GM12878 (cell line): Measurements from ENCODE around the gene FMNL3. TPM values are rescaled to one million over a fixed set of nuclear protein-coding genes. Genes with fewer than 3 reads are reported as not detected.

ENCODE experiments used
- ATAC-seq: fragments of 200-7000 bp; cut with Tn5 transposase; 3 replicates; pipeline ENCODE4 v1.9.1; 2020; ENCODE audit warnings: mild to moderate bottlenecking, moderate library complexity
- BruUV-seq: library from RNA; stranded (reverse); fragments of 400-500 nt; replicated peaks from 2 replicates; lab custom pipeline; 2021; lab: Mats Ljungman, UMichigan
- CTCF ChIA-PET: fragments of 300-600 bp; sonication (Branson Sonifier 250); formaldehyde crosslinking; extraction: SDS; loops from one replicate; lab custom pipeline; 2021; ENCODE audit warnings: inconsistent platforms; lab: Yijun Ruan, JAX
- POLR2A ChIA-PET: fragments of 350-600 bp; formaldehyde crosslinking; extraction: SDS; loops from one replicate; lab custom pipeline; 2021; ENCODE audit warnings: inconsistent platforms; lab: Charles Lee
- RAD21 ChIA-PET: fragments of 300-600 bp; sonication (Branson Sonifier 250); formaldehyde crosslinking; loops from one replicate; lab custom pipeline; 2023; ENCODE audit warnings: antibody characterized with exemption; ENCODE audit not compliant: unreplicated experiment; lab: Charles Lee
- SMC1A ChIA-PET: fragments of 300-600 bp; sonication (Branson Sonifier 250); formaldehyde crosslinking; loops from one replicate; lab custom pipeline; 2023; ENCODE audit not compliant: unreplicated experiment, uncharacterized antibody; lab: Charles Lee
- DNase-seq: peaks from one replicate; pipeline ENCODE4 v3.0.0-alpha.2; 2011; ENCODE audit warnings: low read depth, low spot score
- FAIRE-seq: peaks from 3 replicates; lab custom pipeline; 2011; peaks lifted over from hg19 to GRCh38; lab: Jason Lieb, UNC
- H2AFZ ChIP-seq: 2 replicates; pipeline ENCODE4 v1.6.0; 2011; ENCODE audit warnings: low read depth, low read length, control low read depth; ENCODE audit not compliant: control insufficient read depth
- H3K27ac ChIP-seq: 2 replicates; pipeline ENCODE4 v1.5.1; 2011; ENCODE audit warnings: control low read depth; ENCODE audit not compliant: control insufficient read depth, insufficient read depth
- H3K27me3 ChIP-seq, 2 experiments: replicated peaks in 1 of 2; 2 replicates each; pipeline versions ENCODE4 v1.6.0 to v1.6.1; 2011; ENCODE audit warnings: low read length in 1 of 2; ENCODE audit not compliant: control insufficient read depth in 2 of 2, insufficient read depth in 2 of 2
- H3K36me3 ChIP-seq, 2 experiments: 2 replicates each; pipeline ENCODE4 v1.5.1; 2011; ENCODE audit warnings: low read length in 1 of 2; ENCODE audit not compliant: control insufficient read depth in 2 of 2, insufficient read depth in 2 of 2
- H3K4me1 ChIP-seq: 2 replicates; pipeline ENCODE4 v1.6.1; 2011; ENCODE audit warnings: mild to moderate bottlenecking, low read length, moderate library complexity, mixed read lengths; ENCODE audit not compliant: control insufficient read depth, insufficient read depth
- H3K4me2 ChIP-seq: 2 replicates; pipeline ENCODE4 v1.6.0; 2011; ENCODE audit warnings: control low read depth; ENCODE audit not compliant: control insufficient read depth, insufficient read depth
- H3K4me3 ChIP-seq: fragments of 200-600 bp; sonication (generic); 2 replicates; pipeline ENCODE4 v1.5.1; 2016
- H3K79me2 ChIP-seq: 2 replicates; pipeline ENCODE4 v1.6.0; 2011; ENCODE audit warnings: low read length; ENCODE audit not compliant: control insufficient read depth, insufficient read depth
- H3K9ac ChIP-seq: 2 replicates; pipeline ENCODE4 v1.8.0; 2011; ENCODE audit warnings: low read length, control low read depth, mixed read lengths; ENCODE audit not compliant: control insufficient read depth, insufficient read depth
- H3K9me3 ChIP-seq: replicated peaks from 3 replicates; pipeline ENCODE4 v1.5.1; 2011; ENCODE audit warnings: mild to moderate bottlenecking, low read length; ENCODE audit not compliant: control insufficient read depth, insufficient read depth
- H4K20me1 ChIP-seq: 2 replicates; pipeline ENCODE4 v1.6.0; 2011; ENCODE audit not compliant: control insufficient read depth, insufficient read depth
- EED ChIP-seq: sonication (generic); IDR thresholded peaks from 2 replicates; pipeline ENCODE4 v1.6.1; 2016; ENCODE audit warnings: antibody characterized with exemption, low read depth
- EGR1 ChIP-seq, 2 experiments: IDR thresholded peaks; 1 replicate in 1 of 2; 2 replicates in 1 of 2; pipeline ENCODE4 v1.6.1; 2011 to 2012; ENCODE audit warnings: low read depth in 2 of 2, low read length in 2 of 2, borderline replicate concordance in 1 of 2, mild to moderate bottlenecking in 1 of 2, moderate library complexity in 1 of 2
- HDGF ChIP-seq: fragments of 450-650 bp; IDR thresholded peaks from 2 replicates; pipeline ENCODE4 v1.6.1; 2016; ENCODE audit warnings: antibody characterized with exemption
- IRF3 ChIP-seq: fragments of 450-650 bp; IDR thresholded peaks from 2 replicates; pipeline ENCODE4 v1.6.1; 2014; ENCODE audit warnings: mild to moderate bottlenecking
- NFYB ChIP-seq: IDR thresholded peaks from 2 replicates; pipeline ENCODE4 v1.6.1; 2011; ENCODE audit warnings: low read depth, mild to moderate bottlenecking, low read length, improper control_type of control experiment, moderate library complexity; ENCODE audit not compliant: insufficient read depth
- NRF1 ChIP-seq: conservative IDR thresholded peaks from 2 replicates; pipeline ENCODE4 v1.6.1; 2011; ENCODE audit warnings: mild to moderate bottlenecking, low read depth, low read length, improper control_type of control experiment
- PML ChIP-seq: IDR thresholded peaks from 2 replicates; pipeline ENCODE4 v1.6.1; 2012; ENCODE audit warnings: low read length, inconsistent platforms
- RFX5 ChIP-seq: IDR thresholded peaks from 2 replicates; pipeline ENCODE4 v1.6.1; 2011; ENCODE audit warnings: low read depth, low read length, improper control_type of control experiment
- SRF ChIP-seq, 2 experiments: IDR thresholded peaks; 2 replicates each; pipeline ENCODE4 v1.6.1; 2011; ENCODE audit warnings: low read depth in 2 of 2, low read length in 2 of 2, mild to moderate bottlenecking in 1 of 2, moderate library complexity in 1 of 2
- ZSCAN29 ChIP-seq: fragments of 450-650 bp; IDR thresholded peaks from 2 replicates; pipeline ENCODE4 v1.6.1; 2017; ENCODE audit warnings: mild to moderate bottlenecking, moderate library complexity
- WGBS: methylation state at CpG from one replicate; pipeline ENCODE4 v1.1.6; 2016; ENCODE audit warnings: low lambda C conversion rate; ENCODE audit not compliant: insufficient replicate concordance, insufficient coverage; ENCODE audit errors: missing lambda C conversion rate; 5-methylcytosine and 5-hydroxymethylcytosine counted together
- in situ Hi-C: fragments of 300-500 bp; cut with MboI; formaldehyde crosslinking; loops from 9 replicates; pipeline ENCODE4 v1.14.3; 2018; ENCODE audit warnings: mixed read lengths
- intact Hi-C: fragments of 100-400 bp; cut with micrococcal nuclease; formaldehyde crosslinking; loops from one replicate; pipeline ENCODE4 v1.14.2; 2022; ENCODE audit not compliant: unreplicated experiment
- polyA plus RNA-seq, 11 experiments: library from polyadenylated mRNA; depleted of rRNA in 4 of 11; unstranded in 6 of 11; stranded (reverse) in 5 of 11; fragments of >200 nt; fragmentation: Nextera tagmentation in 4 of 11; fragmentation: Illumina TruSeq in 1 of 11; extraction: Ambion mirVana in 4 of 11; extraction: Trizol in 1 of 11; gene quantifications; 1 replicate in 1 of 11; 2 replicates in 10 of 11; pipeline versions ENCODE4 v1.2.1 to v1.2.3, GENCODE V29; 2011 to 2016; ENCODE audit warnings: inconsistent platforms in 2 of 11, missing spikeins in 2 of 11, low read depth in 1 of 11
- total RNA-seq, 4 experiments: library from RNA; depleted of rRNA in 3 of 4; stranded (reverse); fragments of >200 nt in 3 of 4; fragmentation: Illumina TruSeq in 1 of 4; extraction: Trizol in 1 of 4; gene quantifications; 2 replicates each; pipeline versions ENCODE4 v1.2.1 to v1.2.3, GENCODE V29; 2013 to 2021
- TF ChIP-seq, protein P1 (sequence below): fragments of 450-650 bp; IDR thresholded peaks from 2 replicates; pipeline ENCODE4 v1.6.1; 2018; ENCODE audit warnings: borderline replicate concordance, mild to moderate bottlenecking; ENCODE audit not compliant: partially characterized antibody
- TF ChIP-seq, protein P2 (sequence below): fragments of 450-650 bp; IDR thresholded peaks from 2 replicates; pipeline ENCODE4 v1.6.1; 2016; ENCODE audit warnings: mild to moderate bottlenecking
- TF ChIP-seq, protein P3 (sequence below): IDR thresholded peaks from 2 replicates; pipeline ENCODE4 v1.6.1; 2011; ENCODE audit warnings: borderline replicate concordance, low read depth, mild to moderate bottlenecking, moderate library complexity, mixed read lengths, low read length; ENCODE audit not compliant: insufficient read depth; ENCODE audit errors: extremely low read length

The FMNL3 gene
- total and polyA plus RNA-seq, 10 of the 15 experiments (the other 5 are each of a cell fraction or from before 2014, with no cell fraction given): 3.0 to 64.9 (median 30.9) TPM

GRCh38 chr12:49624921-49625577, 82.2 kb downstream of the FMNL3 start (continued):
- no peak for TF ChIP-seq EED
- no peak for TF ChIP-seq SRF (IDR thresholded peaks at IDR 0.05; ENCODE audit: low read depth in 2 of 2, low read length in 2 of 2)
- TF ChIP-seq, protein P1, sequence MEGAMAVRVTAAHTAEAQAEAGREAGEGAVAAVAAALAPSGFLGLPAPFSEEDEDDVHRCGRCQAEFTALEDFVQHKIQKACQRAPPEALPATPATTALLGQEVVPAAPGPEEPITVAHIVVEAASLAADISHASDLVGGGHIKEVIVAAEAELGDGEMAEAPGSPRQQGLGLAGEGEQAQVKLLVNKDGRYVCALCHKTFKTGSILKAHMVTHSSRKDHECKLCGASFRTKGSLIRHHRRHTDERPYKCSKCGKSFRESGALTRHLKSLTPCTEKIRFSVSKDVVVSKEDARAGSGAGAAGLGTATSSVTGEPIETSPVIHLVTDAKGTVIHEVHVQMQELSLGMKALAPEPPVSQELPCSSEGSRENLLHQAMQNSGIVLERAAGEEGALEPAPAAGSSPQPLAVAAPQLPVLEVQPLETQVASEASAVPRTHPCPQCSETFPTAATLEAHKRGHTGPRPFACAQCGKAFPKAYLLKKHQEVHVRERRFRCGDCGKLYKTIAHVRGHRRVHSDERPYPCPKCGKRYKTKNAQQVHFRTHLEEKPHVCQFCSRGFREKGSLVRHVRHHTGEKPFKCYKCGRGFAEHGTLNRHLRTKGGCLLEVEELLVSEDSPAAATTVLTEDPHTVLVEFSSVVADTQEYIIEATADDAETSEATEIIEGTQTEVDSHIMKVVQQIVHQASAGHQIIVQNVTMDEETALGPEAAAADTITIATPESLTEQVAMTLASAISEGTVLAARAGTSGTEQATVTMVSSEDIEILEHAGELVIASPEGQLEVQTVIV: no peak
- no peak for TF ChIP-seq HDGF
- TF ChIP-seq PML: no peak

DNA sequence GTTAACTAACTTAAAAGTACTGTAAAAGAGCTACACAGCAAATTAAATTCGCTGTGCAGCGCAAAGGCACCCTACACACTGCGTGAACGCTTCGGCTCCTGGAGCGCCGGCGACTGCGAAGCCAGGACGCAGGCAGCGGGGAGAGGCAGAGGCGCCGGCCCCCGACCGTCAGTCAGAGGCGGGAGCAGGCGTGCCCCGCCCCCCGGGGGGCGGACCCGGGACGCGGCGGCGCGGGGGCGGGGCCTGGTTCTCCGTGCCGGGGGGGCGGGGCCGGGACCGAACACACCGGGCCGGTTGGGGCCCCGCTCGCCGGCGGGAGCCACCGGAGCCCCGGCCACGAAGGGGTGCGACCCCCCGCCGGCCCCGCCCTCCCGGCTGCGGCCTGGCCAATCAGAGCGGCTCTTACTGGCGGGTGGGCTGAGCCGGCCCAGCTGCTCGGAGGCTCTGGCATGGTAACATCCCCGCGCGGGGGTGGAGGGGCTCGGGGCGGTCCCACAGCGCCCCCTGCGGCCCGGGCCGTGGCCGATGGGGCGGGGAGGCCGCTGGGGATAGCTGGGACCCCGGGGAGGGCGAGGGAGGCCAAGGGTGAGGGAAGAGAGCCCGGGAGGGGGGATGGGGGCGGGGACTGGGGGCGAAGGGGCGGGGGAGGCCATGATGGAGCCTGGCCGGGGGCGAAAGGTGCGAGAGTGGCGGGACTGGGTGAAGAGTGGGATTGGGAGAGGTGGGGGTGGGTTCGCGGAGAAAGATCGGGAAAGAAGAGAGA, 83.9 kb downstream of the FMNL3 start, which contains the start of gene PRPF40B:
PRPF40B (plus strand) TSS at position 420 of the 763 bp plus-strand sequence; CDS start at position 450, 30 bp downstream.
- peak within 1 kb of the TSS; percentile 72 for H3K9ac ChIP-seq
- H3K27ac ChIP-seq: peak within 1 kb of the TSS; percentile 75
- no peaks in the 10 kb centered on the region for H4K20me1 ChIP-seq
- ATAC-seq: peak; percentile 87
- FAIRE-seq: no peak
- no TSS peak for BruUV-seq
- DNase-seq: peak; percentile 36
- peak within 1 kb of the TSS; percentile 85 for H3K4me3 ChIP-seq
- H3K79me2 ChIP-seq: no peaks in the 10 kb centered on the region
- H3K36me3 ChIP-seq: no peaks in the 10 kb centered on the region
- in situ Hi-C loops (no loop called here), intact Hi-C loops (loop anchor here (2.0 kb wide), 1 partner anchor 43 kb away; no protein-coding TSS in a partner anchor)
- peaks cover 17% of the 10 kb centered on the region for H3K4me1 ChIP-seq
- ChIA-PET CTCF (interaction anchor here (0.6 to 7.6 kb wide), 16 partner anchors 13 to 276 kb away, joined by 3 to 57 read pairs (median 5); partner anchors contain the start of genes FMNL3, SPATS2 and TMBIM6), RAD21 (interaction anchor here (0.6 to 3.9 kb wide), 9 partner anchors 22 to 292 kb away, joined by 3 to 23 read pairs (median 5); no protein-coding TSS in a partner anchor), POLR2A (interaction anchor here (0.6 to 4.5 kb wide), 10 partner anchors 16 to 257 kb away, joined by 3 to 35 read pairs (median 4); partner anchors contain the start of genes FMNL3 and TMBIM6), SMC1A (interaction anchor here (1.1 to 5.5 kb wide), 11 partner anchors 10 to 265 kb away, joined by 3 to 19 read pairs (median 4); no protein-coding TSS in a partner anchor)
- WGBS: under 1% methylated on average over 57 of the region's 76 CpGs
- no peaks in the 10 kb centered on the region for H3K27me3 ChIP-seq
- H3K4me2 ChIP-seq: peak within 1 kb of the TSS; percentile 99
- H2AFZ ChIP-seq: peak within 1 kb of the TSS; percentile 78
- H3K9me3 ChIP-seq: no peaks in the 10 kb centered on the region
- no peak for TF ChIP-seq IRF3
- peak in 1 of 2 experiments; percentile 99; a peak in 2 of 3 replicates for TF ChIP-seq EGR1 (IDR thresholded peaks at IDR 0.05; ENCODE audit: borderline replicate concordance in 1 of 2, low read depth in 2 of 2, low read length in 2 of 2)
- TF ChIP-seq NFYB: peak; percentile 53; the same call in 1 of the 2 replicates
- no peak for TF ChIP-seq RFX5
- TF ChIP-seq, protein P2, sequence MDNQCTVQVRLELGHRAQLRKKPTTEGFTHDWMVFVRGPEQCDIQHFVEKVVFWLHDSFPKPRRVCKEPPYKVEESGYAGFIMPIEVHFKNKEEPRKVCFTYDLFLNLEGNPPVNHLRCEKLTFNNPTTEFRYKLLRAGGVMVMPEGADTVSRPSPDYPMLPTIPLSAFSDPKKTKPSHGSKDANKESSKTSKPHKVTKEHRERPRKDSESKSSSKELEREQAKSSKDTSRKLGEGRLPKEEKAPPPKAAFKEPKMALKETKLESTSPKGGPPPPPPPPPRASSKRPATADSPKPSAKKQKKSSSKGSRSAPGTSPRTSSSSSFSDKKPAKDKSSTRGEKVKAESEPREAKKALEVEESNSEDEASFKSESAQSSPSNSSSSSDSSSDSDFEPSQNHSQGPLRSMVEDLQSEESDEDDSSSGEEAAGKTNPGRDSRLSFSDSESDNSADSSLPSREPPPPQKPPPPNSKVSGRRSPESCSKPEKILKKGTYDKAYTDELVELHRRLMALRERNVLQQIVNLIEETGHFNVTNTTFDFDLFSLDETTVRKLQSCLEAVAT: no peak
- no peak for TF ChIP-seq ZSCAN29
- TF ChIP-seq, protein P3, sequence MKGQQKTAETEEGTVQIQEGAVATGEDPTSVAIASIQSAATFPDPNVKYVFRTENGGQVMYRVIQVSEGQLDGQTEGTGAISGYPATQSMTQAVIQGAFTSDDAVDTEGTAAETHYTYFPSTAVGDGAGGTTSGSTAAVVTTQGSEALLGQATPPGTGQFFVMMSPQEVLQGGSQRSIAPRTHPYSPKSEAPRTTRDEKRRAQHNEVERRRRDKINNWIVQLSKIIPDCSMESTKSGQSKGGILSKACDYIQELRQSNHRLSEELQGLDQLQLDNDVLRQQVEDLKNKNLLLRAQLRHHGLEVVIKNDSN: no peak
- TF ChIP-seq NRF1: no peak
